ENCODE results near the gene FBXO21.
"Not testable (repeated sequence)": the region's sequence is repeated elsewhere in the genome, so short reads cannot be mapped to it uniquely, and the experiment has no call there.

Gene FBXO21

GRCh38 chr12:117227000-117227653 is 36.9 kb upstream of the FBXO21 start:
- DNase-seq (ENCODE audit: low read depth), result no peak
- no peak for TF ChIP-seq CTCF (conservative IDR thresholded peaks at IDR 0.05; ENCODE audit: control insufficient read depth, insufficient read depth, low read depth, low read length)
- no peak overlapping the region for H3K4me3 ChIP-seq (ENCODE audit: control insufficient read depth, low read depth, low read length)

- no peak for DNase-seq (ENCODE audit: low read depth)
- no peak overlapping the region for H3K4me3 ChIP-seq (ENCODE audit: control insufficient read depth, low read depth, low read length)
- TF ChIP-seq CTCF (conservative IDR thresholded peaks at IDR 0.05; ENCODE audit: control insufficient read depth, insufficient read depth, low read depth, low read length), result no peak
Observed at GRCh38 chr12:117226505-117226904, 36.2 kb upstream of the FBXO21 start.

DNA sequence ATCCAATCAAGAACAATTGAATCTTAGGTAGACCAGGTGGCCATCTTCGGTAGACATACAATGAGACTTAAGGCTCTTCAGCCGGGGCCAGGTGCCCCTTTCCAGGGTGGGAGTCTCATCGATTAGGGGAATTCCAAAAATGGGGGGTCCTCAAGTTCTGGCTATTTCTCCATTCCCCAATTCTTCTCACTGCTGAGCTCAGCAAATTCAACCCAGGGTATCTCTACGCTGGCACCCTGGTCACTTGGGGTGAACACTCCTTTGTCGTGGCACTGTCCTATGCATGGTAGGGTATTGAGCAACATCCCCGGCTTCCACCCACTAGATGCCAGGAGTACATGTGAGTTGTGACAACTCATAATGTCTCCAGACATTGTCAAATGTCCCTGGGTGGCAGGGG is 34.9 kb upstream of the FBXO21 start:
- no peak for TF ChIP-seq CTCF (conservative IDR thresholded peaks at IDR 0.05; ENCODE audit: control insufficient read depth, insufficient read depth, low read depth, low read length)
- DNase-seq (ENCODE audit: low read depth), result no peak
- no peak overlapping the region for H3K4me3 ChIP-seq (ENCODE audit: control insufficient read depth, low read depth, low read length)

DNA sequence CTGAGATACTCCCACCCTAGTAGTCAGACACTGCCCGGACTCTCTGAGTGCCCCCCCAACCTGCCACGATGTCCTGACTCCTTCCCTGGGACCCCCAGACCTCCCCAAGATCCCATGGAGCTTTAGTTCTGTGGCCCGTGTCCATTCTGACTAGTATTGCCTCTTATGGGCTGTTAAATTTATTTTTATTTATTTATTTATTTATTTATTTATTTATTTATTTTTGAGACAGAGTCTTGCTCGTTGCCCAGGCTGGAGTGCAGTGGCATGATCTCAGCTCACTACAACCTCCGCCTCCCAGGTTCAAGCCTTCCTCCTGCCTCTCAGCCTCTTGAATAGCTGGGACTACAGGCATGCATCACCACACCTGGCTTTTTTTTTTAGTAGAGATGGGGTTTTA is 30.7 kb upstream of the FBXO21 start:
- H3K4me3 ChIP-seq (ENCODE audit: control insufficient read depth, low read depth, low read length); DNase-seq (ENCODE audit: low read depth): not testable (repeated sequence)

DNA sequence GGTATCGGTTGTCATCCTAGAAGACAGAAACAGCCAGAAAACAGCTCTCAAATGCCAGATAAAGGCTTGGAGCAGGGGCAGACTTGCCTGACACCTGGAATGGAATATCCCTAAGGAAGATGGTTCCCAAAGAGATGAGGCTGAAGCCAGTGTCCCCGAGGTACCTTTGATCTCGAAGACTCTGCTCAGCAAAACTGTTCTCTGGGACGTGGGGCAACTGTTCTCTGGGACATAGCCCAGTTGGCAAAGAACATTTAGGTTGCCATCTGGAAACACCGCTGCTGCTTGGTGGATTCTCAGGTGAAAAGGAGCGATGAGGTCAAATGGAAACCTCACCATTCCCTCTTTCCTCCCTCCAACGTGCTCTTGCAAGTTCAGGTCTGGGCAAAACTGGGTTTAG is 27.9 kb upstream of the FBXO21 start:
- TF ChIP-seq CTCF (conservative IDR thresholded peaks at IDR 0.05; ENCODE audit: control insufficient read depth, insufficient read depth, low read depth, low read length), result no peak
- no peak for DNase-seq (ENCODE audit: low read depth)
- no peak overlapping the region for H3K4me3 ChIP-seq (ENCODE audit: control insufficient read depth, low read depth, low read length)

GRCh38 chr12:117216686-117217085 is 26.4 kb upstream of the FBXO21 start:
- no peak for TF ChIP-seq CTCF (conservative IDR thresholded peaks at IDR 0.05; ENCODE audit: control insufficient read depth, insufficient read depth, low read depth, low read length)
- DNase-seq (ENCODE audit: low read depth), result no peak
- no peak overlapping the region for H3K4me3 ChIP-seq (ENCODE audit: control insufficient read depth, low read depth, low read length)

DNA sequence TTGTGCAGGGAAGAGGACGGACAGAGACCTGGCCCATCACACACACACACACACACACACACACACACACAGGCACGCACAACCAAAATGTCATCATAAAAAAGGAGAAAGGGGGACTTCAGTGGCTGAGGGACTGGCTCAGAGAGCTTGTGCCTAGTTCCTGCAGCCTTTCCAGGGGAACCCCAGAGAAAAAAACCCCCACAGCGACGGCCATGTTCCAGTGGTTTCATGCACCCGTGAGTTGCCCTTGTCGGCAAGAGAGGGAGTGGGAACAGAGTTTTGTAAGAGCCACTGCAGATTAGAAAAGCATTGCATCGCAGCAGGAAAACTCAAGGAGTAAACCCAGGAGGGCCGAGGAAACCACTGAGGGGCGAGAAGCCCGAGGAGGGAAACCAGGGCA is 24.5 kb upstream of the FBXO21 start:
- no peak overlapping the region for H3K4me3 ChIP-seq (ENCODE audit: control insufficient read depth, low read depth, low read length)
- no peak for DNase-seq (ENCODE audit: low read depth)
- TF ChIP-seq CTCF (conservative IDR thresholded peaks at IDR 0.05; ENCODE audit: control insufficient read depth, insufficient read depth, low read depth, low read length), result no peak

Measured in fibroblast of mammary gland (primary cell).